GM21723 (cell line): Measurements from ENCODE around the gene ZNF692.

ENCODE experiments used
- ATAC-seq: cut with Tn5 transposase; IDR thresholded peaks from one replicate; pipeline ENCODE4 v1.9.1; 2021; ENCODE audit warnings: mild to moderate bottlenecking, moderate library complexity; ENCODE audit not compliant: unreplicated experiment

ZNF692 gene

DNA sequence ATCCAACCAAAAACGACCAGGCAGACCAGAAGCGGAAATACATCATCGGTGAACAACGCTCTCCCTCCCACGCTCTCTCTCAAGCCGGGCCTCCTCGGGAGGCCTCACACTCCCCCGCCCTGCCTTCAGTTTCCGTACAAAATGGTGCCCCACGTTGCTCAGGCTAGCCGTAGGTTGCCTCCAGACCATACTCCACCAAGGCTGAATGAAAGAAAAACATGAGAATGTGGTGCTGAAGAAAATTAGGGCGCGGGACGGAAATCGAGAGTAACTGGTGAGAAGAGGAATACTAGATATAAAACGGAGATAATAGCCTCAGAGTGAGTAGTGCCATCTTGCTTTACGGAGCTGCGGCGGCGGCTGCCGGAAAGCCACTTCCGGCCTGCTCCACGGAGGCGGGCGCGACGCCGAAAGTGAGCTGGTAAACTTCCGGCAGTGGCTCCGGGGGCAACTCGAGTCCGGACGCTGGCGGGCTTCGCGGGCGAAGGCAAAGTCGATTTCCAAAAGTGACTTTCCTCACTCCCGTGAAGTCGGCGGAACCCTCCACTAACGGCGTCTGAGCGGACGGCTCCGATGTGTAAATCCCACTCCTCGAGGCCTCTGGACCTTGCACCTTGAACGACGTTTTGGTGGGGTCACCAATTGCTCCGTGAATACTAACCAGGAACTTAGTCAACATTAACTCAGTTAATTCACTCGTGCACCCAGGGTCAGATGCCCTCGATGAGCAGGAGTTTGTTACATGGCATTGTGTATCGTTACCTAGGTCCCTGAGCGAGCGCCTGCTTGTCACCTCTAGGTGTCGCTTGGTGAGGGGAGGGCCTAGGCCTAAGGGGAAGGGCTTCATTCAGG is 32.8 kb downstream of the ZNF692 start, which contains the start of gene SH3BP5L:
SH3BP5L (minus strand) TSS at position 7 of the 852 bp plus-strand sequence. CDS start 980 bp downstream, outside the sequence.
- ATAC-seq: peak; percentile 93

GRCh38 chr1:248825573-248825908 is 33.3 kb downstream of the ZNF692 start:
- ATAC-seq: peak; percentile 11

- no peak for ATAC-seq
Observed at GRCh38 chr1:248825136-248825535, 33.7 kb downstream of the ZNF692 start.

GRCh38 chr1:248824701-248825100 is 34.2 kb downstream of the ZNF692 start:
- ATAC-seq: no peak

DNA sequence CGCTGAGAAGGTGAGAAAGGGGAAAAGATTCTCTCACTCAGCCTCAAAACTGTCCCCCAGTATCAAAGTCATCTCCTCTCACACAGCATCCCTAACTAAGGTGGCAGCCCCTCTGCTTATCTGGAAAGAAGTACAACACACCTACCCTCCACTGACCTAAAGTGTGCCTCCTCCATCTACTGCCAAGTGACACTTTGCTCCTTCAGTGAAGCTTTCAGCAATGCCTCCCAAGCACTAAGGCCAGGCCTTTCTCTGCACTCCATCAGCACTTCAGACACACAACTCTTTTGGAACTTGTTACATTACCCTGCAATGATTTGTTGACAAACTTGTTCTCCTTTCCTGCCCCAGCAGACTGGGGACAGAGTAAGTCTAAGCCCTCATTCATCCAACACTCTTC is 34.6 kb downstream of the ZNF692 start:
- no peak for ATAC-seq

DNA sequence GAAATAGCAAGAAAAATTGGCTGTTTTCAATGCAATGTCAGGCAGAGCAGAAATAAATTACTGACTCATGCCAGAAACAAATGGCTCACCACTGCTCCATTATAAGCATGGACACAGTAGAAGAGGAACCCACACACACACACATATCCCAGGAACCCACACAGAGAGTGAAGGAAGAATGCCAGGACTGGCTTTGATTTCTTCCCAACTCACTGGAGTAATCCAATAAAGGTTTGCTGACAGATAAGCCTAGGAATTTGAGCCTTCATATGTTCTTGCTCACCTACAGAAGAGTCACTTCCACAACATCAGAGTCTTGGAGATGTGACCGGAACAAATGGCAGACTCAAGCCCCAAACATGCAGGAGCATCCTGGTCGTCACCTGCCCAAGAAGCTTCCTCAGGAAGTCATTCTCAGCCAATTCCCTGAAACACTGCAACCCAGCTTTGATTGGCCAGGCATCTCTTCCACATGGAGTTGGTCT is 35.3 kb downstream of the ZNF692 start:
- ATAC-seq: no peak

GRCh38 chr1:248822148-248823032 is 36.5 kb downstream of the ZNF692 start:
- ATAC-seq: no peak

DNA sequence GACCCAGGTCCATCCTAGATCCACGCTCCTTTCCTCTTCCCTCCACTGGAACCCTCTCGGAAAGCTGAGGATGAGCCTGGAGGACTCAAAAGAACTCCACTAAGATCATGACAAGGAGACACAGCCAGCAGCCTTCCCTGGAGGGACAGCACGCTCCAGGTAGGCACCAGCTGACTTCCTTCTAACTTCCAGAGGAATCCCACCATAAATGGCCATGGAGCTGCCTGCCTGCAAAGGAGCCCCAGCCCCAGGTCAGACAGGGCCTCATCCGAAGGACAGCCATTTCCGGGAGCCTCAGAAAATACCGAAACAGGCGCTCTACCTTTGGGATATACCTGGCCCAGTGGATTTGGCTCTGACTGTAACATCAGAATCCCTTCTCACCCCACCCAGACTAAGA is 37.2 kb downstream of the ZNF692 start:
- ATAC-seq: no peak

DNA sequence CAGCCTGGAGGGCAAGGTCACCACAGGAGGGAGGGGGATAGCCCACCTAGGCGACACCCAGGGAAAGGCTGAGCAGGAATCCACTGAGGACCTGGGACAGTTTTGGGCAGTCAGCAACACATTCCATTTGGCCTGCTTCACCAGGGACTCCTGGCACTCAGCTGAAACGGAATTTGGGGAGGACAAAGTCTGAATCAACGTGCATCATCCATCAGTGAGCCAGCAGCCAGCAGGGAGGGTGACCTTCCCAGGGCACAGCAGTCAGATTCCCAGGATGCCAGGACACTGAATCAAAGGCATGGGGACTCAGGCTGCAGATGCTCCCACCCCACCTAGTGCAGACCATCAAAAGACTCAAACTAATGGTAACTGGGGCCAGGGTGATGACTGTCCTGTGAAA is 37.8 kb downstream of the ZNF692 start:
- no peak for ATAC-seq

GRCh38 chr1:248820041-248820585 is 38.8 kb downstream of the ZNF692 start:
- no peak for ATAC-seq

DNA sequence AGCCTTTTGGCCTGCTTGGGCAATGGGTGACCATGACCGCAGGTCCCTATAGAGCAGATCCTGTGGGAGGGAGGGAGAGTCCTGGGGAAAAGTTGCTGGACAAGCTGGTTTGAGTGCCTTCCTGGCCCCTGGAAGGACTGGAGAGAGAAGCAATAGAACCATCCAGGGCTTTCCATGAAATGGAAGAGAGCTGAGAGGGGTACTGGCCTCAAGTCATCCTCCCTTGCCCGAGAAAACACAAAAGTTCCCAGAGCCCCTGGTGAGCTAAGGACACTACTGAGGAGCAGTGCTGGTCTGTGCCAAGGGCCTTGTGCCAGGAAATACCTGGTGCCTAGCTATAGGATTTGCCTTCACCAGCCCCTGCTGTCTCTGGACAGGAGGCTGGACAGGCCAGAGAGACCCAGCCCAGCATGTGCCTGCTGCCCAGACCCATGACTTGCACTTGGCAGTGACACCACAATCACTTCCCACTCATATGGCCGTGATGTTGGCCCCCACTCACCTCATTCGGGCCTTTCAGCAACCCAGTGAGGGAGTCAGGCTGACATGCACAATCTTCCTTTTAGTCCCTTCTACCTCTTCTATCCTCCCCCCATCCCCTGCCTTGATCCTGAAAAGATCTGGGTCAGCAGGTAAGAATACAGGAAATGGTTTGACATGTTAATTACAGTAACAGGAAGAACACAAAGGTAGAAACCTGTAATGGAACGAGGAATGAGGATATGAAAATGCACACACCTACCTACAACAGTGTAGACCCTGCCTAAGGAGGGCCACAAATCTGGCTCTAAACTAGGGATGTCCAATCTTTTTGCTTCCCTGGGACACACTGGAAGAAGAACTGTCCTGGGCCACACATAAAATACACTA is 40.1 kb downstream of the ZNF692 start:
- no peak for ATAC-seq

GRCh38 chr1:248817065-248817464 is 41.8 kb downstream of the ZNF692 start:
- ATAC-seq: no peak

GRCh38 chr1:248816042-248816851 is 42.6 kb downstream of the ZNF692 start:
- ATAC-seq: no peak

DNA sequence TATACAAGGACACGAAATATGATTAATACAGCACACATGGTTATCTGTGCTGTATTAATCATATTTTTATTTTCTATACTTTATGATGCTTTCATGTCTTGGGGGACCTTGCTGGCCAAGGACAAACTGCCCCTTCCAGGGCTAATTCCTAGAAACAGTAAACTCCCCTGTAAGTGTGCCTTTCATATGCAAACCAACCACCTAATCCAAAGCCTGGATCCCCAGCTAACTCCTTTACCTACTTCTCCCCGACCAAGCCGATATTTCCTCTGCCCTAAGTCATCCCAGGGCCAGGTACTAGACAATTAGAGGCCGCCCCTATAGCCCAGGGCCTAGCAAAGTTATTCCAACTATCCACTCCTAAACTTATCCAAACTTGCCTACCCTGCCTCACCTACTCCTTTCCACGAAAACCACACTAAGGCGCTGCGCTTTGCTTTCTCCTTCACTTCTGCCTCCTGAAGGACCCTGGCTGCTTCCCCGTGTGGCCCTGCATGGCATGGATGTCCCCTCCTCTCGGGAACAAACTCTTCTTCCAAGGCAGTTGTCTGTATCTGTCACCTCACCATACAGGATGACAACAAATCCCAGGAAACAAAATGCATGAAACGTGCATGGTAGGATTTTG is 43.4 kb downstream of the ZNF692 start:
- no peak for ATAC-seq

DNA sequence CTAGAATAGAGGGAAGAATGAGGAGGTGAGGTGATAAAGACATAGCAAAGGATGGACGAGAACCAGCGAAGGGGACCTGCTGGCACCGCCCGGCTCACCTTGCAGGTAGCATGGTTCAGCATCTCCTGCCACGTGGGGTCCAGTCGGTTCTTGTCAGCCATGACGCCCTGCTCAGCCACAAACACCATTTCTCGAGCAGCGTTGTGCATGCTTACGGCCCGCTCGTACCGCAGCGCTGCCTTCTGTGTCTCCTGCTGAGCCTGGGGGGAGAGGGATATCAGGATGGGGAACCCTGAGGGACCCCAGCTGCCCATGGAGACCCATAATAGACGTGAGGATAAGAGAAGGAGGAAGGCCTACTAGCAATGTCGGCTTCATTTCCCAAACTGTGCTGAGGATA is 44.5 kb downstream of the ZNF692 start:
- no peak for ATAC-seq

DNA sequence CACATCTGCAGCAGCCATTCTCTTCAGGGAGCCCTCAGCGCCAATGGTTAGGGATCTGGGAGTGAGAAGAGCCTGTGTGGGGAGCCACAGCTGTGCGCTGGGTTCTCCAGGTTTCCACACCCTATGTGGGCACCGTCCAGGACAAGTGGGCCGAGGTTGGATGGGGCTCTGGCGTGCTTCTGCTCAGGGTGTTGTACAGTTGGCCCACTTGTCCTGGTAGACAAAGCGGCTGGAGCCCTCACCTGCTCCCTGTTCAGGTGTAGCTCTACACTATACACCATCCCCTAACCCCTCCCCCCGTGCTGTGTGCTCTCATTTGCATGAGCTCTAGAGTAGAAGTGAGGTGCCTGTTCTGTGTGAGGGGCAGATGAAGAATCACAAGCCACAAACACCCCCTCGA is 45.3 kb downstream of the ZNF692 start:
- no peak for ATAC-seq

DNA sequence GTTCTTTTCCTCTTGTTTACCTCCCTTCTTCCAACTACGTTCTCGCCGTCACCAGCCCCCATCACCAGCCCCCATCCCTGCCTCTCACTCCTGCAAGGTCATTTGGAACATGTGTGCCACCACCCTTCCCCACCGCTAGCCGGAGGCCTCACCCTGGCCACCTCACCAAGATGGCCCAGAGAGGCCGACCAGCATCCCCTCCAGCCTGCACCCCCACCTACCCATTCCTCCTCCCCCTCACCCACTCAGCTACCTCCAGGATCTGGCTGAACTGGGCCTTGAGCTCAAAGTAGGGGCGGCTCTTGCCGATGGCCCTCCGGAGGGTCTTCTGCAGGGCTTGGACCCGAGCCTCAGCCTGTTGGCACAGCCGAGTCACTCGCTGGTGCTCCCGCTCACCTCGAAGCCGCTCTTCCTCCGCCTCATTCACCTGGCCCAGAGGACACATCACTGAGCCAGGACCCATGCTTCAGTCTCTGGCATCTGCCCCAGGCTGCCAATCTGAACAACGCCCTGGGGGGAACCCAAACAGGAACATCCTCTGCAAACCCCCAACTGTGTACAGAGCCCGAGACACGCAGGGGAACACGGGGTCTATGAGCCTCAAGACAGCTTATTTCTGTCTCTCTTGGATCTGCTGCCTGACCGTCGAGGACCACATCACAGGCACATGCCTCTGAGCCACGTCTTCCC is 46.0 kb downstream of the ZNF692 start:
- ATAC-seq: no peak
